ENCODE results near the gene QKI. TPM values are rescaled to one million over a fixed set of nuclear protein-coding genes. Genes with fewer than 3 reads are reported as not detected.

QKI gene
- total and polyA plus RNA-seq, 2 of the 8 experiments (the other 6 are each of a cell fraction or from before 2014, with no cell fraction given) = 181 to 183 TPM

- H3K23me2 ChIP-seq (ENCODE audit: low read depth, low read length) = no peaks in the 10 kb centered on the region
- no peak overlapping the region for H2BK20ac ChIP-seq (ENCODE audit: low read length)
- H3K9ac ChIP-seq (replicated peaks in 1 of 4; ENCODE audit: extremely low read depth in 1 of 4, low read depth in 3 of 4, low read length in 3 of 4) = no peak overlapping the region
- TF ChIP-seq PHF8 (conservative IDR thresholded peaks at IDR 0.05; ENCODE audit: low read depth, low read length) (no peak), HDAC2 (IDR thresholded peaks at IDR 0.05; ENCODE audit: borderline replicate concordance in 1 of 2, low read depth in 2 of 2, low read length in 2 of 2) (no peak), CHD1 (IDR thresholded peaks at IDR 0.05; ENCODE audit: low read depth, low read length) (no peak), TEAD4 (IDR thresholded peaks at IDR 0.05; ENCODE audit: low read depth, low read length) (no peak), CREB1 (IDR thresholded peaks at IDR 0.05) (no peak), TCF12 (IDR thresholded peaks at IDR 0.05; ENCODE audit: low read depth, low read length) (no peak), ZNF274 (IDR thresholded peaks at IDR 0.05; ENCODE audit: borderline replicate concordance, extremely low read depth, low read length) (no peak), POLR2A (IDR thresholded peaks at IDR 0.05; ENCODE audit: control extremely low read depth in 1 of 2, low read depth in 2 of 2, low read length in 2 of 2) (no peak), JUN (IDR thresholded peaks at IDR 0.05; ENCODE audit: low read depth, low read length) (no peak), SIN3A (conservative IDR thresholded peaks at IDR 0.05 in 1 of 2, IDR thresholded peaks at IDR 0.05 in 1 of 2; ENCODE audit: low read depth in 1 of 2, low read length in 2 of 2) (no peak), ASH2L (IDR thresholded peaks at IDR 0.05; ENCODE audit: low read length) (no peak), EP300 (IDR thresholded peaks at IDR 0.05; ENCODE audit: borderline replicate concordance in 1 of 2, low read depth in 2 of 2, low read length in 2 of 2) (no peak), NRF1 (IDR thresholded peaks at IDR 0.05; ENCODE audit: low read depth, low read length) (no peak), MAX (IDR thresholded peaks at IDR 0.05) (no peak)
- no peak overlapping the region for H3K56ac ChIP-seq (replicated peaks; ENCODE audit: insufficient read length, low read depth, low read length)
- no peak overlapping the region for H2BK120ac ChIP-seq (replicated peaks; ENCODE audit: low read depth, low read length)
- no peak for DNase-seq (ENCODE audit: low read depth in 1 of 2, low spot score in 2 of 2)
- H3K27me3 ChIP-seq (replicated peaks in 1 of 4; ENCODE audit: control insufficient read depth in 3 of 4, extremely low read depth in 1 of 4, insufficient read depth in 3 of 4, low read length in 3 of 4) = no peaks in the 10 kb centered on the region
- H4K91ac ChIP-seq (replicated peaks; ENCODE audit: insufficient read length, low read length) = no peak overlapping the region
- H3K4me3 ChIP-seq (ENCODE audit: extremely low read depth in 1 of 4, insufficient read depth in 2 of 4, low read depth in 3 of 4, low read length in 4 of 4) = no peak overlapping the region
- no peak overlapping the region for H3K4ac ChIP-seq (replicated peaks; ENCODE audit: insufficient read length, low read depth, low read length)
- H4K5ac ChIP-seq (ENCODE audit: insufficient read length, low read depth, low read length) = no peak overlapping the region
- no peak overlapping the region for H3K14ac ChIP-seq (ENCODE audit: insufficient read length)
- no peak overlapping the region for H2AFZ ChIP-seq (ENCODE audit: low read length)
- no peak overlapping the region for H4K8ac ChIP-seq (ENCODE audit: extremely low read depth, insufficient read depth, low read length)
- H2BK15ac ChIP-seq (ENCODE audit: low read length) = no peak overlapping the region
- ChIA-PET POLR2A (ENCODE audit: partially characterized antibody) (no interaction called here), CTCF (ENCODE audit: partially characterized antibody) (interaction anchor here (1.0 to 1.5 kb wide), 5 partner anchors 8 to 58 kb away, joined by 3 to 5 read pairs (median 3); no protein-coding TSS in a partner anchor)
- H3K27ac ChIP-seq (ENCODE audit: low read depth, low read length) = no peak overlapping the region
- H3K18ac ChIP-seq (ENCODE audit: extremely low read depth, low read length) = no peak overlapping the region
- peaks cover 4% of the 10 kb centered on the region in 2 experiments for H4K20me1 ChIP-seq (replicated peaks in 1 of 2; ENCODE audit: control insufficient read depth in 1 of 2, insufficient read depth in 2 of 2, low read length in 2 of 2)
- no peak overlapping the region for H3K23ac ChIP-seq (ENCODE audit: insufficient read length)
- H3K79me1 ChIP-seq (ENCODE audit: low read depth, low read length) = no peaks in the 10 kb centered on the region; the same call in 1 of the 2 replicates
- peaks cover 0 to 95% of the 10 kb centered on the region in 2 experiments; a peak in 3 of 4 replicates for H3K79me2 ChIP-seq (ENCODE audit: control insufficient read depth in 1 of 2, insufficient read depth in 2 of 2, low read length in 2 of 2)
- FAIRE-seq = no peak
- no peak overlapping the region for H2BK5ac ChIP-seq (ENCODE audit: low read depth, low read length)
- no peak overlapping the region for H2BK12ac ChIP-seq (ENCODE audit: low read depth, low read length)
- H2AK5ac ChIP-seq (ENCODE audit: low read depth, low read length) = no peak overlapping the region
- no peaks in the 10 kb centered on the region for H3K36me3 ChIP-seq (ENCODE audit: control insufficient read depth in 2 of 4, insufficient read depth in 4 of 4, low read length in 3 of 4)
- no peak overlapping the region for H3K4me2 ChIP-seq (ENCODE audit: insufficient read depth in 1 of 2, low read depth in 2 of 2, low read length in 2 of 2)
- H3K4me1 ChIP-seq (replicated peaks in 1 of 4; ENCODE audit: control insufficient read depth in 3 of 4, insufficient read depth in 4 of 4, low read length in 3 of 4) = peaks cover 0 to 2% (median 0%) of the 10 kb centered on the region in 4 experiments; a peak in 2 of 7 replicates
- no peaks in the 10 kb centered on the region for H3K9me3 ChIP-seq (ENCODE audit: insufficient read depth in 2 of 2, low read depth in 1 of 2, low read length in 1 of 2)
Observed at GRCh38 chr6:163516908-163517307, 102.4 kb downstream of the QKI start.
